H1 (cell line): ENCODE data around the gene CRAT.

Experiments
- ASH2L ChIP-seq: fragments of 200-600, 300-600 bp; sonication (generic); IDR thresholded peaks from one replicate; pipeline ENCODE4 v1.7.1; 2017; ENCODE audit warnings: low read length
- CTCF ChIP-seq, 3 experiments: IDR thresholded peaks; 1 replicate in 2 of 3; 2 replicates in 1 of 3; pipeline versions ENCODE4 v1.5.1 to v1.6.1; 2011; ENCODE audit warnings: low read length in 3 of 3, mild to moderate bottlenecking in 3 of 3, inconsistent platforms in 2 of 3, low read depth in 1 of 3, moderate library complexity in 1 of 3; ENCODE audit not compliant: insufficient read depth in 1 of 3; ENCODE audit errors: control extremely low read depth in 1 of 3
- EP300 ChIP-seq, 2 experiments: IDR thresholded peaks; 1 replicate in 1 of 2; 2 replicates in 1 of 2; pipeline ENCODE4 v1.6.1; 2011 to 2012; ENCODE audit warnings: low read depth in 2 of 2, low read length in 2 of 2, mild to moderate bottlenecking in 2 of 2, borderline replicate concordance in 1 of 2, inconsistent platforms in 1 of 2, moderate library complexity in 1 of 2
- JUN ChIP-seq: IDR thresholded peaks from 2 replicates; pipeline ENCODE4 v1.6.1; 2011; ENCODE audit warnings: low read depth, mild to moderate bottlenecking, improper control_type of control experiment, low read length
- JUND ChIP-seq: IDR thresholded peaks from 2 replicates; pipeline ENCODE4 v1.6.1; 2011; ENCODE audit warnings: mild to moderate bottlenecking, improper control_type of control experiment, low read length
- MAX ChIP-seq: IDR thresholded peaks from 2 replicates; pipeline ENCODE4 v1.6.1; 2012; ENCODE audit warnings: inconsistent platforms
- POLR2A ChIP-seq, 2 experiments: IDR thresholded peaks; 1 replicate in 1 of 2; 2 replicates in 1 of 2; pipeline ENCODE4 v1.6.1; 2011; ENCODE audit warnings: low read depth in 2 of 2, low read length in 2 of 2, mild to moderate bottlenecking in 2 of 2; ENCODE audit errors: control extremely low read depth in 1 of 2
- POLR2AphosphoS5 ChIP-seq: IDR thresholded peaks from 2 replicates; pipeline ENCODE4 v1.6.1; 2011; ENCODE audit warnings: low read depth, low read length
- TAF1 ChIP-seq: IDR thresholded peaks from 2 replicates; pipeline ENCODE4 v1.6.1; 2011; ENCODE audit warnings: mild to moderate bottlenecking, low read depth, low read length
- ZNF274 ChIP-seq: IDR thresholded peaks from 2 replicates; pipeline ENCODE4 v1.7.0; 2012; ENCODE audit warnings: low read length, borderline replicate concordance; ENCODE audit errors: extremely low read depth

GRCh38 chr9:129130791-129131190 is 20.2 kb upstream of the CRAT start:
- TF ChIP-seq MAX (no peak), POLR2AphosphoS5 (no peak), POLR2A (IDR thresholded peaks at IDR 0.05; ENCODE audit: control extremely low read depth in 1 of 2, low read depth in 2 of 2, low read length in 2 of 2) (no peak), CTCF (IDR thresholded peaks at IDR 0.05; ENCODE audit: control extremely low read depth in 1 of 3, insufficient read depth in 1 of 3, low read depth in 1 of 3, low read length in 3 of 3) (no peak), JUN (no peak), EP300 (IDR thresholded peaks at IDR 0.05; ENCODE audit: borderline replicate concordance in 1 of 2, low read depth in 2 of 2, low read length in 2 of 2) (no peak), ASH2L (no peak), TAF1 (no peak), ZNF274 (no peak), JUND (no peak)
